Activated T-helper 2 cell treated with anti-CD3 and anti-CD28 coated beads, Interferon-gamma antibody, Interleukin-2, Interleukin-4, amounts not matched to agents 10 μg/mL and 5 μg/mL and 100 μg/mL, durations not matched to agents 14 hours and 24 hours and 36 hours (primary cell): ENCODE data around the gene EDAR. TPM values are rescaled to one million over a fixed set of nuclear protein-coding genes. Genes with fewer than 3 reads are reported as not detected.

Experiments
- DNase-seq: peaks from one replicate; pipeline ENCODE4 v3.0.0; 2021; ENCODE audit warnings: low spot score
- H3K27ac Mint-ChIP-seq: one replicate; pipeline ENCODE4 v1.8.0; 2021; ENCODE audit warnings: mixed read lengths
- H3K27me3 Mint-ChIP-seq: one replicate; pipeline ENCODE4 v1.8.0; 2021; ENCODE audit warnings: low read depth, mixed read lengths
- H3K36me3 Mint-ChIP-seq: one replicate; pipeline ENCODE4 v1.8.0; 2021; ENCODE audit warnings: low read depth, mixed read lengths
- H3K4me1 Mint-ChIP-seq: one replicate; pipeline ENCODE4 v1.8.0; 2021; ENCODE audit warnings: low read depth, mixed read lengths
- H3K4me3 Mint-ChIP-seq: one replicate; pipeline ENCODE4 v1.8.0; 2021; ENCODE audit warnings: low read depth, mild to moderate bottlenecking, moderate library complexity, mixed read lengths
- H3K9me3 Mint-ChIP-seq: one replicate; pipeline ENCODE4 v1.8.0; 2021; ENCODE audit warnings: mixed read lengths
- intact Hi-C: fragments of 100-400 bp; cut with micrococcal nuclease; formaldehyde crosslinking; loops from one replicate; pipeline ENCODE4 v1.15.1; 2023
- total RNA-seq: library from RNA; stranded (reverse); gene quantifications from 2 replicates; pipeline ENCODE4 v1.2.3, GENCODE V29; 2022

Gene EDAR
- total RNA-seq, 1 donor from 2014 or later = 0.11 TPM

DNA sequence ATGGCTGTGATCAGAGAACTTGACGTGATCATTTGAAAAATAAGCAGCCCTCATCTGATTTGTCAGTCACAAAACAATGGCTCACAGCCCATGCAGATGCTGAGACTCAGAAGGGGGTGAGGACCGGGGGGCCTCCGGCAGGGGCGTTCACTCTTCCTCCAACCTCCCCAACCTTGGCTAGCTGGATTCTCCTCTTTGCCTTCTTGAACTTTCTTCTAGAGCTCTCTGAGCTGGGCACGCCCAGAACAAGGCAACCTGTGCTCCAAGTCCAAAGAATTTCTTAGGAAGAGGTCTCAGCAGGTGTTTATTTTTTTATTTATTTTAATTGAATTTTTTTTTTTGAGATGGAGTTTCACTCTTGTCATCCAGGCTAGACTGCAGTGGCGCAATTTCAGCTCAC lies 16.4 kb downstream of the EDAR start:
- no peak overlapping the region for H3K27ac Mint-ChIP-seq
- no peak for DNase-seq
- H3K4me3 Mint-ChIP-seq = no peak overlapping the region
- peaks cover 1% of the 10 kb centered on the region for H3K4me1 Mint-ChIP-seq
- no peaks in the 10 kb centered on the region for H3K9me3 Mint-ChIP-seq
- no peaks in the 10 kb centered on the region for H3K27me3 Mint-ChIP-seq
- intact Hi-C loops = no loop called here
- H3K36me3 Mint-ChIP-seq = no peaks in the 10 kb centered on the region

DNA sequence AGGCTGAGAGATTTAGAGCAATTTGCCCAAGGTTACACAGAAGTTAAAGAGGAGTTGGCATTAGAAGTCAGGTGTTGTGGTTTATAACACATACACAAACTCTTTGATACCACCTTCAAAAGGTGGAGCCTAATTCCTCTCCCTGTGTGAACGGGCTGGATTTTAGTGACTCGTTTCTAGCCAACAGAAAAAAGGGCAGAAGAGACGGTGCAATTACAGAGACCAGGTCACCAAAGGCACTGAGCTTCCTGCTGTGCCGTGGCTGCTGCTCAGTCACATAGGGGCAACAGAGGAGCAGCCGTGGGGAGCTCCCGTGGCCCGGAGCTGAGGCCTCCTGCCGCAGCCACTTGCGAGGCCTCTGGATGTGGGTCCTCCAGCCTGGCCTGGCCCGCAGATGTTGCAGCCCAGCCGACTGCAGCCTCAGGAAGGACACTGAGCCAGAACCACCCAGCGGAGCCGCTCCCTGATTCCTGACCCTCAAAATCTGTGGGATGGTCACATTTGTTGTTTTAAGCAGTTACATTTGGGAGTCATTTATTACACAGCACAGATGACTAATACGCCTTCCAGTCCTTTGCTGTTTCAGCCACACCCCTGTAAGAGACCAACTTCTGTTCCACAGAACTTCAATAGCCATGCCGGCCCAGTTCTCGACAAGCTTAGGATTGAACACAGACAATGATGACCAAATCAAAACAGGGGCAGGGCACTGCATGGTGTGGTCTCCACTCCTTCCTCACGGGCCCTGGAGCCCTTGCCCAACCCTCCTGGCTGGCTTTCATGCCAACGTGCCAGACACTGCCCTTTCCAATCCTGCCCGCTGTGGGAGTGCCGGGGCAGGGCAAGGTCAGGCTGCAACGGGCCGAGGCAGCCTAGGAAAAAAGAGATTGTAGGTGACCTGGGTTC lies 17.1 kb downstream of the EDAR start:
- DNase-seq = no peak

DNA sequence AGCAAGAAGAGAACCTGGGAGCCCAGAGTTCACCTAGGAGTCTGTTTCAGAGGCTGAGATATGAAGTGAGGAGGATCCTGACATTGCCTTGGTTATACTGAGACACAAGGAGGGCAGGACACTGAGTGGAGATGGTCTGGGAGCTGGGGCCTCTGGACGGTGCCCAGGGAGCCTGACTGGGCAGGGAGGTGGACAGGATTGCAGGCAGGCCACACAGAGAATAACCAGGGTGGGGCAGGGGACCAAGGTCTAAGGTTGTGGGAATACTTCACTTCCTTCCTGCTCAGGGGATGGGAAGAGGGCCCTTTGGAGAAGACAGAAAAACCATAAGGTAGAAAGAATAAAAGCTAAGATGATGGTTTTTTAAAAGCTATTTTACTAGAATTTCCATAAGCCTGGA lies 18.7 kb downstream of the EDAR start:
- no peak for DNase-seq
- Mint-ChIP-seq H3K4me1 (peaks cover 6% of the 10 kb centered on the region), H3K9me3 (no peaks in the 10 kb centered on the region), H3K27ac (no peak overlapping the region), H3K4me3 (no peak overlapping the region), H3K36me3 (no peaks in the 10 kb centered on the region), H3K27me3 (no peaks in the 10 kb centered on the region)
- intact Hi-C loops = no loop called here

More for the DNA sequence above, 17.1 kb downstream of the EDAR start:
- H3K27me3 Mint-ChIP-seq = no peaks in the 10 kb centered on the region
- no peaks in the 10 kb centered on the region for H3K36me3 Mint-ChIP-seq
- no peak overlapping the region for H3K4me3 Mint-ChIP-seq
- intact Hi-C loops = no loop called here
- peaks cover 1% of the 10 kb centered on the region for H3K4me1 Mint-ChIP-seq
- no peak overlapping the region for H3K27ac Mint-ChIP-seq
- no peaks in the 10 kb centered on the region for H3K9me3 Mint-ChIP-seq

DNA sequence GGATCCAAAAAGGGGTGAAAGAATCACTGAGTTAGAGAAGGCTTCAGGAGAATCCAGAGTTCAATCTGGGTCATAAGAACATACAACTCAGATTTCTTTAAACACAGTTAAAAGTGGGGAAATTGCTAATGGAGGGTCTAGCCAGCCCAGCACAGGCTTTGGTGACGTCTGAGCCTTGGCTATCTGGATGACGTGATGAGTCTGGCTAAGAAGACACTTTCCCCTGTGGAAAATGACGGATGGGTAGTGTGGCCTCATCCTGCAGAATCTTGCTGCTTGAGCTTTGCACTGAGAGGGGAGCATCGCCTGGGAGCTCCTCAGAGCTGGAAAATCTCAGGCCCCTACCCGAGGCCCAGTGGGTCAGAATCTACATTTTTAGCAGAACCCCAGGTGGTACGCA lies 19.2 kb downstream of the EDAR start:
- no peaks in the 10 kb centered on the region for H3K9me3 Mint-ChIP-seq
- no peaks in the 10 kb centered on the region for H3K36me3 Mint-ChIP-seq
- H3K4me1 Mint-ChIP-seq = peaks cover 6% of the 10 kb centered on the region
- no peak overlapping the region for H3K27ac Mint-ChIP-seq
- intact Hi-C loops = no loop called here
- no peaks in the 10 kb centered on the region for H3K27me3 Mint-ChIP-seq
- DNase-seq = no peak
- no peak overlapping the region for H3K4me3 Mint-ChIP-seq

DNA sequence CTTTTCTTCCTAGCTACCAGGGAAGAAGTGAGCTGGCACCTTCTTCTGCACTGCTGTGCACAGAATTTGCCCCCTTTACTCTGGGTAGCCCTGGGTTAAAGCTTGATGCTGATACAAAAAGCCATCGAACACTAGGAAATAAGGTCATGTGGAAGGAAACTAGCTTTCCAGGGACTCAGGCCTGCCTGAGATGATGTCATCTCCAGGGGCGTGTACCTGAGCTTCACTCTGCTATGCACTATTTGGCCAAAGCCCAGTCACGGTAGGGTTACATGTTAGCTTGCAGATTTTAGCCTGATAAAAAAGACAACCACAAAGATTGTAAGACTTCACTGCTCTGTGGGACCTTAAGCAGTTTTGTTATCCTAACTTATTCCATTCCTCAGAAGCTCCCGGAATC lies 20.4 kb downstream of the EDAR start:
- Mint-ChIP-seq H3K36me3 (no peaks in the 10 kb centered on the region), H3K4me1 (peaks cover 6% of the 10 kb centered on the region)

DNA sequence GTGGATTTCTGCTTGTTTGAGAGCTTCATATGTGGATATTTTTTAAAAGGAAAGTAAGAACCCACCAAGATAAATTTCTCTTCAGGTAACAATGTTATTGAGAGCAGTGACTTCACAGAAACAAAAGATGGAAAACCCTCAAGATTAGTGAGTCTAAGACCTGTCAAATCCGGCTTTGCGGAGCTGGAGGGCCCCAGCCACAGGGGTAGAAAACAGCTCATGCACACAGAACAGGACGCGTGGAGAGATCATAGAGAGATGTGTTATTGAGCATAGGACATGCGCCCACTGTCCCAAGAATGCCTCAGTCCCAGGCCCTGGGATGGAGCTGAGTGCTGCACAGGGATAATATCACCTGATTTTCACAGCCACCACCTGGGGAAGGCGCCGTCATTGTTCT lies 21.3 kb downstream of the EDAR start:
- Mint-ChIP-seq H3K27me3 (no peaks in the 10 kb centered on the region), H3K4me3 (no peak overlapping the region), H3K36me3 (no peaks in the 10 kb centered on the region), H3K9me3 (no peaks in the 10 kb centered on the region), H3K27ac (no peak overlapping the region), H3K4me1 (peaks cover 6% of the 10 kb centered on the region)
- no peak for DNase-seq
- intact Hi-C loops = no loop called here

More for the DNA sequence above, 20.4 kb downstream of the EDAR start:
- H3K27me3 Mint-ChIP-seq = no peaks in the 10 kb centered on the region
- no peak overlapping the region for H3K4me3 Mint-ChIP-seq
- no peak overlapping the region for H3K27ac Mint-ChIP-seq
- intact Hi-C loops = no loop called here
- no peaks in the 10 kb centered on the region for H3K9me3 Mint-ChIP-seq
- no peak for DNase-seq

DNA sequence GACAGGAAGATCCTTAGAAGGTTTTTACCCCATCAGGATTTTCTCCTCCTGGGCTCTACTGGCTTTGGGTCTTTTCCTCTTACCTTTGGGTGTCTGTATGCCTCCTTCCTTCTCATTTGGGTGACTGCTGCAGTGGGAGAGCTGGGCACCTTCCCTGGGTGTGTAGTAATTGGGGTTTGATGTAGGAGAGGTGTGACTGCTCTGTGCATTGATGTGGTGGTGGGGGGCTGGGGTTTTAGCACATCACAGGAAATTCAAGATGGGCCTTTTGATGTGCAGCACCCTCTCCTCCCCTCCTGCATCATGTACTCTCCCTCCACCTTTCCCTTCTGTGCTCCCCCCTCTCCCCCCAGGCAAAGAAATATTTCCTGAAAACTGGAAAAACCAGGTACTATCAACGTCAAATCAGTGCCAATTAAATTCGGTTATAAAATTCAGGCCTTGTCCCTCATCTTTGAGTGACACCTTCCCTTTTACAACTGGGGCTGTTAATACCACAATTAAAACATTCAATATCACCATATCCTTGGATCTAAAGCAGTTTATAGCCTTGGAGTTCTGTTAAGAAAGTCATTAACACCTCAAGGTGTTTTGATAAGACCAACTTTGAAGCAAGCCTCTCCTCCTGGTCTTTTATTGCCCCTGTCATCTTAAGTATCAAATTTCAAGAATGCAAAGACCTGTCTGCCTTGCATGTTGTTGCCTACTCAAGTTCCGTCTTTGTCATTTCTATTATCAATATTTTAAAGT lies 23.3 kb downstream of the EDAR start:
- no peak overlapping the region for H3K27ac Mint-ChIP-seq
- H3K4me1 Mint-ChIP-seq = peaks cover 6% of the 10 kb centered on the region

DNA sequence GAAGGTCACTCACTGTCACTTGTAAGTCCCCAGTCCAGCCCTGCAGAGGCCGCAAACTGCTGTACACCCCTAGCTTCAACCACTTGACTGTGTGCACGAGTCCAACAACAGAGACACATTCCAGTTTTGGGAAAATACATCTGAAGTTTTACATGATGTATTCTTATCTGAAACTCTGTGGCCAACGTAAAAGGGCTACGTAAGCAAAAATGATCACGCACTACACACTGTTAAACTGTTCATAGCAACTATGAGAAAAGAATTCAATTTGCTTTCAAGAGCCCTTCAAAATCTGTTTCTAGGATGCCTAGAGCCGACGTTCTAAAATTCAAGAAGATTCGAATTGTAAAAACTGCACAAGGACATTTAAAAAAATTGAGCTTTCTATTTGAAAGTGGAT lies 26.0 kb downstream of the EDAR start:
- Mint-ChIP-seq H3K4me3 (no peak overlapping the region), H3K9me3 (no peaks in the 10 kb centered on the region), H3K27ac (no peak overlapping the region), H3K4me1 (peaks cover 7% of the 10 kb centered on the region), H3K36me3 (no peaks in the 10 kb centered on the region), H3K27me3 (no peaks in the 10 kb centered on the region)
- intact Hi-C loops = no loop called here
- no peak for DNase-seq

More for the DNA sequence above, 23.3 kb downstream of the EDAR start:
- Mint-ChIP-seq H3K4me3 (no peak overlapping the region), H3K9me3 (no peaks in the 10 kb centered on the region), H3K36me3 (no peaks in the 10 kb centered on the region), H3K27me3 (no peaks in the 10 kb centered on the region)
- DNase-seq = no peak
- intact Hi-C loops = no loop called here

DNA sequence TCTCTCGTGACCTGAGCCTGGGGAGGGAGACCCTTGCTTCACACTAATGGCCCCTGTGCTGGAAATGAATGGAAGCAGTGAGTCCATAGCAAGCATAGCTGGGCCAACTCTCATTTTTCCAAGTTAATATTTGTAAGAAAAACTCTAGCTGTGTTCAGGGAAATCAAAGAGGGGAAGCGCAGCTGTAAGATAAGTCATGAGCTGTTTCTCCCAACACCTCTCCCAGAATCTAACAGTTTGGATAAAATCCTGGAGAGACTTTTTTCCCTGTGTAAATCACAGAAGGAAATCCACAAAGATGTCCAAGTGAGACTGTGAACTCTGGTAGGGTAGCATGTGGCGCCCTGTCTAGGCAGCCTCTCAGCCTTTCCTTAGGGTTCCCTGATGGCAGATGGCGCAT lies 27.2 kb downstream of the EDAR start:
- no peak overlapping the region for H3K4me3 Mint-ChIP-seq
- H3K36me3 Mint-ChIP-seq = no peaks in the 10 kb centered on the region
- H3K27me3 Mint-ChIP-seq = no peaks in the 10 kb centered on the region
- H3K27ac Mint-ChIP-seq = no peak overlapping the region
- no peaks in the 10 kb centered on the region for H3K9me3 Mint-ChIP-seq
- no peak for DNase-seq
- H3K4me1 Mint-ChIP-seq = peaks cover 9% of the 10 kb centered on the region
- intact Hi-C loops = no loop called here

DNA sequence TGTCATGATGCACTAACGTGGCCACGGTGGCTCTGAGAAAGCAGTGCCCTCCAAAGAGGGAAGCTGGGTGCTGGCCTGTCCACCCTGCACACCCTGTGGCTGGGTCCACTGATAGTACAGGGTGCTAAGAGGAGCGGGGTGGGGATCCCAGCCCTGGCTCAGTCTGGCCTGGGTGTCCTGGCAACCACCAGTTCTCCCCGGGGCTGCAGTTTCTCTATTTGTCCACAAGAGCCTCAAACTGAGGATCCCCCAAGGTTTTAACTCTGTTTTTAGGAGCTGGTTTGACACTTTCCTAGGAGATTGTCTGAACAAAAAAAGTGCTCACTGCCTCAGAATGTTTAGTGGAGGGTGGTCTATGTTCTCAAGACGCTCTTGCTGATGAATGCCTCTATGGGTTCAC lies 29.0 kb downstream of the EDAR start:
- peaks cover 4% of the 10 kb centered on the region for H3K4me1 Mint-ChIP-seq
- intact Hi-C loops = no loop called here
- H3K9me3 Mint-ChIP-seq = no peaks in the 10 kb centered on the region
- H3K27ac Mint-ChIP-seq = no peak overlapping the region
- no peaks in the 10 kb centered on the region for H3K36me3 Mint-ChIP-seq
- H3K4me3 Mint-ChIP-seq = no peak overlapping the region
- DNase-seq = no peak
- H3K27me3 Mint-ChIP-seq = no peaks in the 10 kb centered on the region

DNA sequence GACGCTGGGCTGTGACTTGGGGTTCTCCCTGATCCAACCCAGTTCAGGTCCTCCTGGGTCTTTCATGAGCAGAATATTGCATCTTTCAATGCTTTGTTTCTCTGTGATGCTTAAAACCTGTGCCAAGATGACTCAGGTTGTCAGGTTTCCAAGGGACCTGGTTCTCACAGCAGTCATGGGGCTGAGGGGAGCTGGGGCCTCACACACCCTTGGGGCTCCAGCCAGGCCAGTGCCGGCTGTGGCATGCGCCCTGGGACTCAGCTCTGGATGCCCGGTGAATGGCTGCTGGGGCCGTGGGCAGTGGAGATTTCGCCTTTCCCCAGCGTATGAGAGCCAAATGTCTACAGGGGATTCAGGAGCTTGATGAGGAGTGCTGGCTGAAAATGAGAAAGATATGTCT lies 29.6 kb downstream of the EDAR start:
- no peak for DNase-seq
- Mint-ChIP-seq H3K36me3 (no peaks in the 10 kb centered on the region), H3K27ac (no peak overlapping the region), H3K9me3 (no peaks in the 10 kb centered on the region), H3K4me1 (peaks cover 4% of the 10 kb centered on the region), H3K27me3 (no peaks in the 10 kb centered on the region), H3K4me3 (no peak overlapping the region)
- intact Hi-C loops = no loop called here

DNA sequence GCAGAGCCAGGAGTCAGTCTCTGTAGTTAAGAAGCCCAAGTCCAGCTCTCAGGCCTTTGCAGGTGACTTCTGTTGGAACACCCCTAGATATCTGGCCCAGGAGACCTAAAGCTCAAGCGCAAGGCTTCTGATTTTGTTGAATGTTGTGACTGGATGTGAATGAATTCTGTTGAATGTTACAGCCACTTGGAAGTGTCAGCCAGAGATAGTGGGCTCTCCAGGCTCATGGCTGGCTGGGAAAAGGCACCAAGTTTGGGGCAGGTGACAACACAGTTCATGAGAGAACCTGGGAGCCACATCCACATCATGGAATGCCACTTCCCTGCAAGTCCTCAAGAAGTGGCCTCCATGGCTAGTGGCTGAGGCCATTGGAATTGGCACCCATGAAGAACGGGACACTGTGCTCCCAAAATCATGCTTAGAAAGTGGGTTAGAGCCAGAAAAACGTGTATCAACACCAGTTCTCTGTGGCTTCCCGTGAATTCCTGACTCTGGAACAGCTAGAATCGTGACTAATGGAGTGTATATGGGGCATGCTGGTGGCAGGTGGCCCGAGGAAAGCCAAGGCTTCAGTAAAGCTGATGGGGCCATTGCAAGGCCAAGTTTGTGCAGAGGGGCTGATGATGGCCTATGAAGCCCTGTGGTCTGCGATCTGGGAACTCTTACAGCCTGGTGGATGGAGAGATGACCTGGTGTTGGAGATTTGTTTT lies 30.2 kb downstream of the EDAR start:
- Mint-ChIP-seq H3K4me3 (no peak overlapping the region), H3K36me3 (no peaks in the 10 kb centered on the region), H3K27ac (no peak overlapping the region), H3K4me1 (peaks cover 4% of the 10 kb centered on the region), H3K9me3 (no peaks in the 10 kb centered on the region), H3K27me3 (no peaks in the 10 kb centered on the region)
- no peak for DNase-seq
- intact Hi-C loops = no loop called here

DNA sequence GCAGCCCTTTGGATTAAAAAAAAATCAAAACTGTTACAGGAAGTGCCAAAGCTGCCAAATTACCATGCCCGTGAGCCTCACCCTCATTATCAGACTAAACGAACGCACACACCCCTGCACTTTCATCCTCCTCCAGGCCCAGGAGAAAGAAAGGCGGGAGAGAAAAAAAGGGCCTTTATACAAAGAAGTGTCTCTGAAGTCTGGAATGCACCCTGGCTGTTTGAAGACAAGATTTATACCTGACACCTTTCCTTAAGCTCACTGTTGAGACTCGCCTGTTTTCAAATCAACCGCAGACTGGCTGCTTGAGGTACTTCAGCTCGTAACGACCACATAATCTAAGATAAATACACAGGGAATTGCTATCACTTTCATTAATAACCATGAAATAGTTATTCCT lies 31.0 kb downstream of the EDAR start:
- Mint-ChIP-seq H3K4me1 (peaks cover 4% of the 10 kb centered on the region), H3K27ac (no peak overlapping the region), H3K36me3 (no peaks in the 10 kb centered on the region), H3K4me3 (no peak overlapping the region), H3K27me3 (no peaks in the 10 kb centered on the region), H3K9me3 (no peaks in the 10 kb centered on the region)
- intact Hi-C loops = no loop called here
- no peak for DNase-seq
